Right atrium auricular region (tissue), 2 donors: Measurements from ENCODE around the gene SOBP. TPM values are rescaled to one million over a fixed set of nuclear protein-coding genes. Genes with fewer than 3 reads are reported as not detected.

ENCODE experiments used
- DNase-seq: peaks from one replicate; pipeline ENCODE4 v3.0.0-alpha.2; 2019; ENCODE audit warnings: low spot score
- H3K27ac ChIP-seq, 2 donors: fragments of 200-600 bp; sonication (generic); 1 replicate in 1 of 2; 2 replicates in 1 of 2; pipeline ENCODE4 v1.5.1; 2016 to 2019
- H3K27me3 ChIP-seq, 2 donors: fragments of 200-600 bp; sonication (generic); one replicate each; pipeline versions ENCODE4 v1.5.1 to v1.6.0; 2017 to 2019
- H3K36me3 ChIP-seq: fragments of 200-600 bp; sonication (generic); one replicate; pipeline ENCODE4 v1.5.1; 2016
- H3K4me1 ChIP-seq, 2 donors: fragments of 200-600 bp; sonication (generic); one replicate each; pipeline versions ENCODE4 v1.5.1 to v1.6.0; 2017 to 2019
- H3K4me3 ChIP-seq, 2 donors: fragments of 200-600 bp; sonication (generic); 1 replicate in 1 of 2; 2 replicates in 1 of 2; pipeline ENCODE4 v1.5.1; 2017 to 2019; ENCODE audit warnings: mild to moderate bottlenecking in 1 of 2, moderate library complexity in 1 of 2
- H3K9me3 ChIP-seq, 2 donors: fragments of 200-600 bp; sonication (generic); one replicate each; pipeline ENCODE4 v1.5.1; 2019
- CTCF ChIP-seq, 2 donors: fragments of 200-600 bp; sonication (generic); IDR thresholded peaks; one replicate each; pipeline ENCODE4 v1.5.1; 2019; ENCODE audit warnings: antibody characterized with exemption in 2 of 2
- total RNA-seq, 2 donors: library from RNA; depleted of rRNA; stranded (reverse); fragments of >200 nt; gene quantifications; one replicate each; pipeline ENCODE4 v1.1.0, GENCODE V29; 2016

The SOBP gene
- total RNA-seq, 2 donors from 2014 or later, result 8.2 to 8.5 TPM

GRCh38 chr6:107677399-107677798 is 187.5 kb downstream of the SOBP start:
- Histone ChIP-seq H3K27me3 (no peaks in the 10 kb centered on the region), H3K9me3 (no peaks in the 10 kb centered on the region), H3K4me1 (peaks cover 0 to 8% of the 10 kb centered on the region in 2 donors), H3K27ac (no peak overlapping the region), H3K36me3 (no peaks in the 10 kb centered on the region), H3K4me3 (no peak overlapping the region)
- no peak for TF ChIP-seq CTCF (IDR thresholded peaks at IDR 0.05)
- no peak for DNase-seq

- Histone ChIP-seq H3K27me3 (no peaks in the 10 kb centered on the region), H3K36me3 (no peaks in the 10 kb centered on the region), H3K9me3 (no peaks in the 10 kb centered on the region), H3K4me1 (peaks cover 0 to 8% of the 10 kb centered on the region in 2 donors), H3K27ac (no peak overlapping the region), H3K4me3 (no peak overlapping the region)
- no peak for TF ChIP-seq CTCF (IDR thresholded peaks at IDR 0.05)
- DNase-seq, result no peak
Measured at GRCh38 chr6:107679457-107679856, 189.5 kb downstream of the SOBP start.

GRCh38 chr6:107682721-107683120 is 192.8 kb downstream of the SOBP start:
- Histone ChIP-seq H3K4me3 (no peak overlapping the region), H3K9me3 (no peaks in the 10 kb centered on the region), H3K27ac (no peak overlapping the region), H3K36me3 (no peaks in the 10 kb centered on the region), H3K4me1 (no peaks in the 10 kb centered on the region), H3K27me3 (no peaks in the 10 kb centered on the region)
- no peak for DNase-seq
- TF ChIP-seq CTCF (IDR thresholded peaks at IDR 0.05), result no peak

- Histone ChIP-seq H3K4me3 (no peak overlapping the region), H3K9me3 (no peaks in the 10 kb centered on the region), H3K27me3 (no peaks in the 10 kb centered on the region), H3K27ac (no peak overlapping the region), H3K4me1 (no peaks in the 10 kb centered on the region), H3K36me3 (no peaks in the 10 kb centered on the region)
- DNase-seq, result no peak
- no peak for TF ChIP-seq CTCF (IDR thresholded peaks at IDR 0.05)
Measured at GRCh38 chr6:107683183-107683582, 193.3 kb downstream of the SOBP start.

- Histone ChIP-seq H3K9me3 (no peaks in the 10 kb centered on the region), H3K27ac (no peak overlapping the region), H3K4me3 (no peak overlapping the region), H3K27me3 (no peaks in the 10 kb centered on the region), H3K36me3 (no peaks in the 10 kb centered on the region), H3K4me1 (peaks cover 0 to 4% of the 10 kb centered on the region in 2 donors)
- TF ChIP-seq CTCF (IDR thresholded peaks at IDR 0.05), result no peak
- no peak for DNase-seq
Measured at GRCh38 chr6:107684996-107685395, 195.1 kb downstream of the SOBP start.

GRCh38 chr6:107689190-107689589 is 199.3 kb downstream of the SOBP start:
- H3K4me3 ChIP-seq, result no peak overlapping the region
- H3K36me3 ChIP-seq, result no peaks in the 10 kb centered on the region
- no peaks in the 10 kb centered on the region for H3K9me3 ChIP-seq
- no peak overlapping the region for H3K27ac ChIP-seq
- no peak for DNase-seq
- TF ChIP-seq CTCF (IDR thresholded peaks at IDR 0.05), result no peak
- H3K4me1 ChIP-seq, result peaks cover 0 to 19% of the 10 kb centered on the region in 2 donors
- H3K27me3 ChIP-seq, result no peaks in the 10 kb centered on the region
